Ascending aorta (tissue), 2 donors: ENCODE measurements around the gene MROH2A. TPM values are rescaled to one million over a fixed set of nuclear protein-coding genes. Genes with fewer than 3 reads are reported as not detected.

Experiments used
- DNase-seq, 2 donors: peaks; one replicate each; pipeline ENCODE4 v3.0.0-alpha.2; 2019; ENCODE audit warnings: low spot score in 2 of 2
- H3K27ac ChIP-seq, 2 donors: fragments of 200-600 bp; sonication (generic); one replicate each; pipeline ENCODE4 v1.5.1; 2016 to 2017; ENCODE audit warnings: mild to moderate bottlenecking in 1 of 2
- H3K27me3 ChIP-seq: fragments of 200-600 bp; sonication (generic); one replicate; pipeline ENCODE4 v1.5.1; 2017
- H3K36me3 ChIP-seq, 2 donors: fragments of 200-600 bp; sonication (generic); one replicate each; pipeline ENCODE4 v1.5.1; 2016
- H3K4me1 ChIP-seq, 2 donors: fragments of 200-600 bp; sonication (generic); one replicate each; pipeline ENCODE4 v1.5.1; 2016 to 2017; ENCODE audit warnings: mild to moderate bottlenecking in 1 of 2
- H3K4me3 ChIP-seq, 2 donors: fragments of 200-600 bp; sonication (generic); one replicate each; pipeline ENCODE4 v1.5.1; 2016 to 2017; ENCODE audit warnings: mild to moderate bottlenecking in 1 of 2
- H3K9me3 ChIP-seq, 2 donors: fragments of 200-600 bp; sonication (generic); one replicate each; pipeline ENCODE4 v1.5.1; 2016
- CTCF ChIP-seq, 3 experiments: fragments of 200-600 bp in 2 of 3; fragments of 450-650 bp in 1 of 3; sonication (generic) in 2 of 3; IDR thresholded peaks; one replicate each; pipeline ENCODE4 v1.5.1; 2016 to 2019; ENCODE audit warnings: antibody characterized with exemption in 3 of 3, mild to moderate bottlenecking in 1 of 3, moderate library complexity in 1 of 3
- intact Hi-C: fragments of 100-400 bp; cut with DNase I; formaldehyde crosslinking; loops from one replicate; pipeline ENCODE4 v1.15.1; 2023
- total RNA-seq: library from RNA; depleted of rRNA; stranded (reverse); fragments of >200 nt; gene quantifications from one replicate; pipeline ENCODE4 v1.1.0, GENCODE V29; 2016

MROH2A gene
- total RNA-seq, 1 donor from 2014 or later: not detected

GRCh38 chr2:233811087-233811486 lies 33.0 kb downstream of the MROH2A start:
- H3K4me3 ChIP-seq: no peak overlapping the region
- H3K9me3 ChIP-seq: no peaks in the 10 kb centered on the region
- no peak for DNase-seq
- no peak overlapping the region for H3K27ac ChIP-seq
- no peaks in the 10 kb centered on the region for H3K4me1 ChIP-seq
- no peaks in the 10 kb centered on the region for H3K36me3 ChIP-seq
- intact Hi-C loops: no loop called here
- H3K27me3 ChIP-seq: no peaks in the 10 kb centered on the region
- TF ChIP-seq CTCF (IDR thresholded peaks at IDR 0.05): no peak

- no peak overlapping the region for H3K27ac ChIP-seq
- H3K4me1 ChIP-seq: no peaks in the 10 kb centered on the region
- no peaks in the 10 kb centered on the region for H3K27me3 ChIP-seq
- H3K9me3 ChIP-seq: no peaks in the 10 kb centered on the region
- intact Hi-C loops: no loop called here
- TF ChIP-seq CTCF (IDR thresholded peaks at IDR 0.05): no peak
- no peak for DNase-seq
- H3K4me3 ChIP-seq: no peak overlapping the region
- no peaks in the 10 kb centered on the region for H3K36me3 ChIP-seq
Measured at GRCh38 chr2:233811732-233812131, 33.6 kb downstream of the MROH2A start.

- H3K27me3 ChIP-seq: no peaks in the 10 kb centered on the region
- intact Hi-C loops: no loop called here
- no peaks in the 10 kb centered on the region for H3K36me3 ChIP-seq
- TF ChIP-seq CTCF (IDR thresholded peaks at IDR 0.05): no peak
- no peak overlapping the region for H3K4me3 ChIP-seq
- peak in 1 of 2 donors; percentile 41 for DNase-seq
- H3K27ac ChIP-seq: no peak overlapping the region
- no peaks in the 10 kb centered on the region for H3K4me1 ChIP-seq
- no peaks in the 10 kb centered on the region for H3K9me3 ChIP-seq
Measured at GRCh38 chr2:233813236-233814055, 35.3 kb downstream of the MROH2A start.

GRCh38 chr2:233814056-233814835 lies 36.1 kb downstream of the MROH2A start:
- Histone ChIP-seq H3K4me1 (no peaks in the 10 kb centered on the region), H3K4me3 (no peak overlapping the region), H3K36me3 (no peaks in the 10 kb centered on the region), H3K9me3 (no peaks in the 10 kb centered on the region), H3K27me3 (no peaks in the 10 kb centered on the region), H3K27ac (no peak overlapping the region)
- intact Hi-C loops: no loop called here
- no peak for DNase-seq
- no peak for TF ChIP-seq CTCF (IDR thresholded peaks at IDR 0.05)

GRCh38 chr2:233815861-233816260 lies 37.7 kb downstream of the MROH2A start:
- no peaks in the 10 kb centered on the region for H3K9me3 ChIP-seq
- H3K36me3 ChIP-seq: no peaks in the 10 kb centered on the region
- no peak for TF ChIP-seq CTCF (IDR thresholded peaks at IDR 0.05)
- H3K27ac ChIP-seq: no peak overlapping the region
- H3K27me3 ChIP-seq: no peaks in the 10 kb centered on the region
- H3K4me1 ChIP-seq: no peaks in the 10 kb centered on the region
- no peak for DNase-seq
- intact Hi-C loops: no loop called here
- H3K4me3 ChIP-seq: no peak overlapping the region
